Hematopoietic multipotent progenitor cell (in vitro differentiated cells): ENCODE measurements around the gene WFDC9. TPM values are rescaled to one million over a fixed set of nuclear protein-coding genes. Genes with fewer than 3 reads are reported as not detected.
A peak's percentile ranks its signal among the peaks of the same experiment; 100 is the strongest.
"Not testable (repeated sequence)": the region's sequence is repeated elsewhere in the genome, so short reads cannot be mapped to it uniquely, and the experiment has no call there.

Source experiments
- DNase-seq, 3 donors: peaks; one replicate each; pipeline ENCODE4 v3.0.0-alpha.2; 2011 to 2015; ENCODE audit warnings: low read depth in 2 of 3, low spot score in 2 of 3
- total RNA-seq: library from RNA; depleted of rRNA; stranded (reverse); fragments of >200 nt; gene quantifications from one replicate; pipeline ENCODE4 v1.2.3, GENCODE V29; 2012

WFDC9 gene
- not detected for total RNA-seq

- no peak for DNase-seq
Observed at GRCh38 chr20:45631184-45631583, at the start of gene WFDC9. WFDC9 (minus strand) TSS chr20:45631284; CDS start chr20:45610181, 21,103 bp downstream.

- no peak for DNase-seq
Observed at GRCh38 chr20:45679650-45680049, 48.6 kb upstream of the WFDC9 start.

- no peak for DNase-seq
Observed at GRCh38 chr20:45672765-45673164, 41.7 kb upstream of the WFDC9 start.

GRCh38 chr20:45670139-45670538 is 39.1 kb upstream of the WFDC9 start, which contains the start of gene WFDC11:
WFDC11 (minus strand) TSS chr20:45670239; CDS start chr20:45650600, 19,639 bp downstream.
- DNase-seq = no peak

GRCh38 chr20:45657038-45657437 is 26.0 kb upstream of the WFDC9 start:
- DNase-seq = not testable (repeated sequence)

- not testable (repeated sequence) for DNase-seq
Observed at GRCh38 chr20:45651726-45652125, 20.6 kb upstream of the WFDC9 start.

- no peak for DNase-seq
Observed at GRCh38 chr20:45649312-45649863, 18.3 kb upstream of the WFDC9 start.

GRCh38 chr20:45647441-45648050 is 16.5 kb upstream of the WFDC9 start:
- no peak for DNase-seq

GRCh38 chr20:45646875-45647274 is 15.8 kb upstream of the WFDC9 start:
- no peak for DNase-seq

GRCh38 chr20:45645869-45646268 is 14.8 kb upstream of the WFDC9 start:
- DNase-seq = not testable (repeated sequence)

GRCh38 chr20:45641076-45641475 is 10.0 kb upstream of the WFDC9 start:
- not testable (repeated sequence) for DNase-seq

- no peak for DNase-seq
Observed at GRCh38 chr20:45639687-45640086, 8.6 kb upstream of the WFDC9 start.

- no peak for DNase-seq
Observed at GRCh38 chr20:45636513-45636912, 5.4 kb upstream of the WFDC9 start.

GRCh38 chr20:45630371-45630770 is 713 bp downstream of the WFDC9 start:
- DNase-seq = no peak

- peak in 2 of 3 donors; percentile 62 to 83 for DNase-seq
Observed at GRCh38 chr20:45629496-45630100, 1.5 kb downstream of the WFDC9 start, which contains the start of gene WFDC10A. WFDC10A (plus strand) TSS chr20:45629739; CDS start chr20:45629814, 75 bp downstream.

- no peak for DNase-seq
Observed at GRCh38 chr20:45626540-45626939, 4.5 kb downstream of the WFDC9 start.

- no peak for DNase-seq
Observed at GRCh38 chr20:45621593-45621992, 9.5 kb downstream of the WFDC9 start.

GRCh38 chr20:45617591-45617990 is 13.5 kb downstream of the WFDC9 start:
- no peak for DNase-seq

GRCh38 chr20:45612314-45612713 is 18.8 kb downstream of the WFDC9 start:
- no peak for DNase-seq

- no peak for DNase-seq
Observed at GRCh38 chr20:45611054-45611453, 20.0 kb downstream of the WFDC9 start.

GRCh38 chr20:45607810-45608209 is 23.3 kb downstream of the WFDC9 start:
- DNase-seq = no peak

GRCh38 chr20:45595235-45595634 is 35.8 kb downstream of the WFDC9 start:
- DNase-seq = no peak
